ENCODE results near the gene EVI2A. TPM values are rescaled to one million over a fixed set of nuclear protein-coding genes. Genes with fewer than 3 reads are reported as not detected.

The EVI2A gene
- total RNA-seq, 2 donors from 2014 or later, result 34.5 to 41.5 TPM

GRCh38 chr17:31283841-31284240 is 37.6 kb downstream of the EVI2A start:
- Mint-ChIP-seq H3K36me3 (ENCODE audit: low read depth) (peaks cover 2% of the 10 kb centered on the region), H3K4me1 (peaks cover 2% of the 10 kb centered on the region), H3K27ac (no peak overlapping the region), H3K27me3 (no peaks in the 10 kb centered on the region), H3K4me3 (no peak overlapping the region)
- ATAC-seq, result no peak
- no peak for DNase-seq
- no peaks in the 10 kb centered on the region for H3K9me3 ChIP-seq (ENCODE audit: control insufficient read depth, low read length, poor library complexity, severe bottlenecking)

- no peak overlapping the region for H3K4me3 Mint-ChIP-seq
- H3K27ac Mint-ChIP-seq, result no peak overlapping the region
- no peaks in the 10 kb centered on the region for H3K27me3 Mint-ChIP-seq
- DNase-seq (no peak), ATAC-seq (no peak)
- peaks cover 2% of the 10 kb centered on the region for H3K4me1 Mint-ChIP-seq
- no peaks in the 10 kb centered on the region for H3K9me3 ChIP-seq (ENCODE audit: control insufficient read depth, low read length, poor library complexity, severe bottlenecking)
- H3K36me3 Mint-ChIP-seq (ENCODE audit: low read depth), result peaks cover 2% of the 10 kb centered on the region
Observed at GRCh38 chr17:31281061-31281460, 40.4 kb downstream of the EVI2A start.

- no peak overlapping the region for H3K4me3 Mint-ChIP-seq
- H3K27ac Mint-ChIP-seq, result no peak overlapping the region
Observed at GRCh38 chr17:31279401-31279800, 42.0 kb downstream of the EVI2A start.

GRCh38 chr17:31275116-31275515 is 46.3 kb downstream of the EVI2A start:
- no peaks in the 10 kb centered on the region for H3K4me1 Mint-ChIP-seq
- peaks cover 2% of the 10 kb centered on the region for H3K36me3 Mint-ChIP-seq (ENCODE audit: low read depth)
- no peaks in the 10 kb centered on the region for H3K27me3 Mint-ChIP-seq
- H3K4me3 Mint-ChIP-seq, result no peak overlapping the region
- H3K9me3 ChIP-seq (ENCODE audit: control insufficient read depth, low read length, poor library complexity, severe bottlenecking), result no peaks in the 10 kb centered on the region
- H3K27ac Mint-ChIP-seq, result no peak overlapping the region
- no peak for DNase-seq
- no peak for ATAC-seq

More at GRCh38 chr17:31279401-31279800, 42.0 kb downstream of the EVI2A start:
- peaks cover 2% of the 10 kb centered on the region for H3K36me3 Mint-ChIP-seq (ENCODE audit: low read depth)
- no peaks in the 10 kb centered on the region for H3K9me3 ChIP-seq (ENCODE audit: control insufficient read depth, low read length, poor library complexity, severe bottlenecking)
- ATAC-seq (no peak), DNase-seq (no peak)
- peaks cover 2% of the 10 kb centered on the region for H3K4me1 Mint-ChIP-seq
- H3K27me3 Mint-ChIP-seq, result no peaks in the 10 kb centered on the region

GRCh38 chr17:31274252-31274651 is 47.2 kb downstream of the EVI2A start:
- Mint-ChIP-seq H3K4me3 (no peak overlapping the region), H3K4me1 (peaks cover under 1% of the 10 kb centered on the region), H3K27ac (no peak overlapping the region), H3K27me3 (no peaks in the 10 kb centered on the region), H3K36me3 (ENCODE audit: low read depth) (no peaks in the 10 kb centered on the region)
- H3K9me3 ChIP-seq (ENCODE audit: control insufficient read depth, low read length, poor library complexity, severe bottlenecking), result no peaks in the 10 kb centered on the region
- DNase-seq (no peak), ATAC-seq (no peak)

- no peaks in the 10 kb centered on the region for H3K27me3 Mint-ChIP-seq
- peaks cover 4% of the 10 kb centered on the region for H3K4me1 Mint-ChIP-seq
- H3K36me3 Mint-ChIP-seq (ENCODE audit: low read depth), result peaks cover 2% of the 10 kb centered on the region
- H3K9me3 ChIP-seq (ENCODE audit: control insufficient read depth, low read length, poor library complexity, severe bottlenecking), result no peaks in the 10 kb centered on the region
- DNase-seq (no peak), ATAC-seq (no peak)
- H3K4me3 Mint-ChIP-seq, result no peak overlapping the region
- no peak overlapping the region for H3K27ac Mint-ChIP-seq
Observed at GRCh38 chr17:31273516-31273915, 47.9 kb downstream of the EVI2A start.

- Mint-ChIP-seq H3K4me1 (peaks cover 4% of the 10 kb centered on the region), H3K27ac (no peak overlapping the region), H3K27me3 (no peaks in the 10 kb centered on the region), H3K36me3 (ENCODE audit: low read depth) (peaks cover 2% of the 10 kb centered on the region), H3K4me3 (no peak overlapping the region)
- ATAC-seq (no peak), DNase-seq (no peak)
- H3K9me3 ChIP-seq (ENCODE audit: control insufficient read depth, low read length, poor library complexity, severe bottlenecking), result no peaks in the 10 kb centered on the region
Observed at GRCh38 chr17:31272803-31273202, 48.6 kb downstream of the EVI2A start.

- no peaks in the 10 kb centered on the region for H3K27me3 Mint-ChIP-seq
Observed at GRCh38 chr17:31272236-31272635, 49.2 kb downstream of the EVI2A start.

GRCh38 chr17:31269578-31269983 is 51.8 kb downstream of the EVI2A start:
- peaks cover 9% of the 10 kb centered on the region for H3K4me1 Mint-ChIP-seq
- no peak overlapping the region for H3K4me3 Mint-ChIP-seq
- H3K27ac Mint-ChIP-seq, result no peak overlapping the region
- H3K27me3 Mint-ChIP-seq, result no peaks in the 10 kb centered on the region
- DNase-seq (no peak), ATAC-seq (no peak)
- peaks cover 9% of the 10 kb centered on the region for H3K36me3 Mint-ChIP-seq (ENCODE audit: low read depth)
- H3K9me3 ChIP-seq (ENCODE audit: control insufficient read depth, low read length, poor library complexity, severe bottlenecking), result no peaks in the 10 kb centered on the region

More at GRCh38 chr17:31272236-31272635, 49.2 kb downstream of the EVI2A start:
- H3K4me1 Mint-ChIP-seq, result peaks cover 4% of the 10 kb centered on the region
- H3K4me3 Mint-ChIP-seq, result no peak overlapping the region
- H3K27ac Mint-ChIP-seq, result no peak overlapping the region
- no peak for DNase-seq
- ATAC-seq, result no peak
- H3K36me3 Mint-ChIP-seq (ENCODE audit: low read depth), result peaks cover 4% of the 10 kb centered on the region
- H3K9me3 ChIP-seq (ENCODE audit: control insufficient read depth, low read length, poor library complexity, severe bottlenecking), result no peaks in the 10 kb centered on the region

GRCh38 chr17:31269036-31269577 is 52.3 kb downstream of the EVI2A start:
- DNase-seq, result no peak
- Mint-ChIP-seq H3K27ac (no peak overlapping the region), H3K36me3 (ENCODE audit: low read depth) (peaks cover 9% of the 10 kb centered on the region), H3K4me3 (no peak overlapping the region), H3K4me1 (peaks cover 9% of the 10 kb centered on the region), H3K27me3 (no peaks in the 10 kb centered on the region)
- no peaks in the 10 kb centered on the region for H3K9me3 ChIP-seq (ENCODE audit: control insufficient read depth, low read length, poor library complexity, severe bottlenecking)
- no peak for ATAC-seq

Other genes with a start within 250 kb of the EVI2A start
- 10 to 100 TPM; 19.9 to 24.0 TPM for gene NF1, start 226.6 kb downstream of the EVI2A start, total RNA-seq
- gene OMG, start 24.4 kb downstream of the EVI2A start, total RNA-seq, result under 1 TPM; 0.60 to 0.65 TPM
- gene EVI2B, start 7.6 kb downstream of the EVI2A start, total RNA-seq, result 100 to 1,000 TPM; 106 TPM
- gene RAB11FIP4, start 70.1 kb upstream of the EVI2A start, total RNA-seq, result 10 to 100 TPM; 47.4 to 61.9 TPM